D341Med (cell line): ENCODE results near the gene SFXN5.

Experiments used
- DNase-seq: peaks from one replicate; pipeline ENCODE4 v3.0.0; 2012; ENCODE audit warnings: low spot score

The SFXN5 gene

DNA sequence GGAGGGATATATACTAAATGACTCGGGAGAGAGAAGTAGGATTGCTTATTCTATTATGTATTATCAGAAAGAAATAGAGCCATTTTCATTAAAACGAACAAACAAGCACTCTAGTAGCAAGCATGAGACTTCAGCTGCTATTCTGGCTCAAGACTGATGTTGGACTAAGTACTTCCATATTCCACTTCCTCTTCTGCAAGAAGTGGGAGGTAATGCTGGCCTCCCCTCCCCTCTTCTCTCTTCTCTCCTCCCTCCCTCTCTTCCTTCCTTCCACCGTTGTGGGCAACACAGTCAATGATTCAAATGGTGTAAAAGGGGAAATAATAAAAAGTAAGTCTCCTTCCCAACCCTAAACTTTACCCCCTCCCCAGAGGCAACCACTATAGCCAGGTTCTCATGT lies 91.6 kb downstream of the SFXN5 start:
- DNase-seq: no peak

DNA sequence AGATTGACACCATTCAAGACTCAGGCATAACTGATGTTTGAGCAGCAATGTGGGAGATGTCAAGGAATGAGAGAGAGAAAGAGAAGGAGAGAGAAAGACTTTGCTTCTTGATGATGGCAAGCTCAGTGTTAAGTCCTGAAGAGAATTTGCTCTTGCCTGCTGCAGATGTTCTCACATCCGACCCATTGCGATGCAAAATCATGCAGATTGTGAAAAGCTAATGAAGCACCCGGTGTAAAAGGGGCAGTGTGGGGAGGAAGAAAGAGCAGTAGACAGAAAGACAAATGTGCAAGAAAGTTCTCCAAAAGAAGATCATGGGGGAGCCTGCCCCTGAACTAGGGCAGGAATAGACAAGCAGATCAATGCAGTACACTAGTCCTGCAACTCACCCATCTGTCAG lies 96.5 kb downstream of the SFXN5 start:
- DNase-seq: no peak

DNA sequence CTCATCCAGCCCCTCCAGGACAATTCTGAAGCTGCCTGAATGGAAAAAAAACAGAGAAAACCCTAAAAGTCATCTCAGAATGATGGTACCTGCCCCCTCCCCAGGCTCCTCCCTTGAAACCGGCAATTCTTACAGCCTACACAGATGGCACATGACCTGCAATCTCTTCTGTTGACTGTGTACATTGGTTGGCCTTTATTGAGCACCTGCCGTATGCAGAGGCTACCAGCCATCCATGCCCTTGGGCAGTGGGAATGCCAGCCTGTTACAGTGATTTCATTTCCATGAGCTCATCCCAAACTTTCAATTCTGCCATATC lies 97.1 kb downstream of the SFXN5 start:
- no peak for DNase-seq

DNA sequence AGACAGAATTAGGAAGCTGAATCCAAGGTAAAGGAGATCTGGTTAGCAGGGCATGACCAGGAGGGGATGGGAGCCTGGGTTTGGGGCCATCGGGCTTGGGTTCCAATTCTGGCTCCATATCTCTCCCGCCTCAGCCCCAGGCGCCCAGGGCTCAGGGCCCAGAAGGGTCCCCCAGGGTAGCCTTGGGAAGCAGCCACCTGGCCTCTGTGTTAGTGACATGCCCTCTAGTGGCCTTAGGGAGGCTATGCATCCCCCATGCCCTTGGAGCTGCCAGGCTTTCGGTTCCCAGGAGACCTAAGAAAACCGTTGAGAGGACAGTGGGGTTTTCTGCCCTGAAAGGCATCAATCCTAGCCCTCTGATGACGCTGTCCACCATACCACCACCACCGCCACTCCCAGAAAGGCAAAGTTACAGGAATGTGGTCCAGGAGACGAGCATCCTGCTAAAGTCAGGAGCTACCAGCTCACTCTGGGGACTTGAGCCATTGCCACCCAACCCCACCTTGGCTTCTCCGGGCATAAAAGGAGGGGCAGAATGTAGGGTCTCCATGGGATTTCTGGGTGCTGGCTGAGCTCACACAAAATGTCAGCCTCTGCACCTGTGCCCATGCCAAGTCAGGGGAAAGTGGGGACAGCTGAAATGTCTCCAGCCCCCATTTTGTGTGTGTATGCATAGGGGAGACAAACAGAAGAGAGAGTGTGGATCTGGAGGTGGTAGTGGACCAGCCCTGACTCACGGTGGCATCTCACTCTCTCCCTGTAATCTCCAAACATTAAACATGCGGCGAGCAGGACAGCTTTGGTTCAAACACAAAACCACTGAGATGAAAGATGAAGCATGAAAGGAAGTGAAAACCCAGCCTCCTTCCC lies 97.7 kb downstream of the SFXN5 start:
- DNase-seq: peak; percentile 90

DNA sequence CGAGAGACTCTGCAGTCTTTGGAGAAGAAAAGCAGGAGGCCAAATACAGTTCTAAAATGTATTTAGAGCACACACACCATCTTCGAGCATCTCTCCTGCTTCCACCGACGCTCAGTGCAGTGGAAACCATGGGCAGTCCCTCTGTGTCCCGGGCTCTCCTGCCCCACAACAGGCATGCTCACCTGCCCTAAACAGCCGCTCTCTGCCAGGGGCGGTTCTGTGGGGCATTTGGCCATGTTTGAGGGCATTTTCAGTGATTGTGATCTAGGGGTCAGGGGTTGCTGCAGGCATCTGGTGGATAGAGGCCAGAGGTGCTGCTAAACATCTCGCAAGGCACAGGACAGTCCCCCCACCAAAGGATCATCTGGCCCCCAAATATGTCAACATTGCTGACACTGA lies 98.4 kb downstream of the SFXN5 start:
- no peak for DNase-seq

DNA sequence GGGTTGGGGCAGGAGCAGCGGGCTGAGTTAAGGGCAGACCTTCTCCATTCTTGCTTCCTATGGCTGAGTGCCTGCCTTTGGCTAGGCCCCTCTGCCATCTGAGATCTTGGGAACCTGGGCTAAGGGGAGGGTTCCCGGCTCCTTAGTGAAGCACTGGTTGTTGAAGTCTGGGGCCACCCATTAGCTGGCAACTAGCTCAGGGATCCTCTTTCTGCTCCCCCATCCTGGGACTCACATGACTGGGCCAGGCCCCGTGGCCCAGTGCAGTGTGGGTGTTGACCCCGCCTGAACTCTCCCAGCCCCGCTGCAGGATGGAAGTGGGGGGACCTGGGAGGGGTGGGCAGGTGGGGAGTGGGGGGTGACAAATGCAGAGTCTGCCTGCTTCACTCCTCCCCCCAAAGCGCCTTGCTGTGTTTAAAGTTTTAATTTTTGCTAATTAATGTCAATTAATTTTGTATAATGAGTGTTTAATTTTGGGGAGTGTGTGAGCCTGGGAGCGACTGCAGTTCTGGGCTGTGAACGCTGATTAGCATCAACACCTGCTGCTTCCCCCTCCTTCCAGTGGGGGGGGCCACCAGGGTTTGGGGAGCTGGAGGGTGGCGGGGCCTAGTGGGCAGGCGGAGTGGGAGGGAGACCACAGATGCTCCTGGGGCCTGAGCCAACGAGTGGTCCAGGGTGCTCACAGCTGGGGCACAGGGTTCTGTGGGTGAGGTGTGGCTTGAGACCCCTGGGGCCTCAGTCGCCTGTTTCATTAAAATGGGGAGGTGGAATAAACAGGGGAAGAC lies 99.0 kb downstream of the SFXN5 start:
- DNase-seq: no peak

DNA sequence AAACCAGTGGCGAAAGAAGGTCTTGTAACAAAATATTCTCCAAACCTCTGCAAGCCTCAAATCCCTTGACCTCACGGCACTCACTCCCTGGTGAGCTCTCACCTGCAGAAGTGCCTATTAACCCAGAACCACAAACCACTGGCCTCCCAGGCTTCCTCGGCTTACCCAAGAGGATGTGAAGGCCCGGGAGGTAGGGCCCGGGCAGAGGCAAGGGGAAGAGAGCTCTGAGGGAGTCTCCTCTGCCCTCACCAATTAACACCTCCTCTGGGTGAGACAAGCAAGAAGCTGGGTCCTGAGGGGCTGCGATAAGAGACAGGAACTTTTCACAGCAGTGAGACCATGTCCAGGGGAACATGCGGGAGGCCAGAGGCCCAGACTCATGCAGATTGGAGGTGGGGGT lies 100.5 kb downstream of the SFXN5 start:
- DNase-seq: no peak

DNA sequence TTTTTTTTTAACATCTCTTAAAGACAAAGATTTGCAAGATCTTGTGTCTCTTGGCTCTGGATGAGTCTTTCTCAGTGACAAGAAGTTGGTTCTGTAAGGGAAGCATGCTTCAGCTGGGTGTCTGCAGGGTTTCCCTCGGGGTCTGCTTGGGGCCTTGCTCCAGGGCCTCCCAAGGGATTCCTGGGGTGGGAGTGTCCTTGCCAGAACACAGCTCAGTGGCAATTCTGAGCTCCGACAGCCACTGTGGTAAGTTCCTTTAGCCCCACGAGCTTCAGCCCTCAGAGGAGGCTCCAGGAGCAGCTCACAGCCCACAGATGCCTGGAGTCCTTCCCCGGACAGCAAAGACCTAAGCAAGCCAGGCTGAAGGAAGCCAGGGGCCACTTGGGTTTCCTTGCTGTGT lies 101.8 kb downstream of the SFXN5 start:
- DNase-seq: no peak

DNA sequence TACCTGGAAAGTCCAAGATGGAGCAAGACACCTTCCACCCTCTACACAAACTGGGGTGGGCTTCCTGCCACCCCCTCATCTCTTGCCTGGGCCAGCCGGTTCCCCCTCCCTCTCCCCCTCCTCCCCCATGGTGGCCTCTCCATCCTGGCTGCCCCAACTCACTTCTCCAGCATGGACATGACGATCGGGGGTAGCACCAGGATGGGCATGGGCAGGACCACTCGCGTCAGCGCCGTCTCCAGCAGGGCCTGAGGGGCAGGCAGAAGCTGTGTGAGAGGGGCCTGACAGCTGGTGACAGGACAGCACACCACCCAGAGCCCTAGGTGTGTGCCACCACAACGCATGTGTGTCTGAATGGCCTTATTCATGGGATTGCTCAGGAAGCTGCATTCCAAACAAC lies 103.2 kb downstream of the SFXN5 start:
- DNase-seq: no peak

DNA sequence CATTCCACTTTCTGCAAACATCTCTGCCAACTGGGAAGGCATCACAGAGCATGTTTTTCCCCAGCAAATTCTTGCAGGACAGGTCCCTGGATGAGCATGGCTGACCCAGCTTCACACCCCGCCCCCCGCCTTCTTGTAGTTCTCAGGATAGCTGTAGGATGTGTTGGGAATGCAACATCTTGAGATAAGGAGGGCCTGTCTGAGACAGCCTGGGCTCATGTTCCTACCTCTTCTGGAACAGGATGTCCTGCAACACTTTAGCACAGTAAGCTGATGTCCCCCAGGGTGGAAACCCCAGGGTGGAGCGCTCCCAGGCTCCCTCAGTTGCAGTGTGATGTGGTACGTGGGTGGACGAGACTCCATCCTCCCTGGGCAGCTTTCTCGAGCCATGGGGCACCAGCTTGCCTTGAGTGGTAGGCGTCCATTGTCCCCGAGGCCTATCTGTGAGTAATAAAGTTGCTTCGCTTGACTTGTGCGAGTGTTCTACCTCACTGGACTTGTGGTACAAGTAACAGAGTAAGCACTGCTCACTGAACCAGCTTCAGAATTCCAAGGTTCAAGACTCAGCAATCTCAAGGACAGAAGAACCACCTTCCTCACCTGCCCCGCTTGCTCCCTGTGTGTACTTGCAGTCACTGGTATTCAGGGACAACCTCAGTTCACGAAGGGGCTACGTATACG lies 105.6 kb downstream of the SFXN5 start:
- DNase-seq: no peak

DNA sequence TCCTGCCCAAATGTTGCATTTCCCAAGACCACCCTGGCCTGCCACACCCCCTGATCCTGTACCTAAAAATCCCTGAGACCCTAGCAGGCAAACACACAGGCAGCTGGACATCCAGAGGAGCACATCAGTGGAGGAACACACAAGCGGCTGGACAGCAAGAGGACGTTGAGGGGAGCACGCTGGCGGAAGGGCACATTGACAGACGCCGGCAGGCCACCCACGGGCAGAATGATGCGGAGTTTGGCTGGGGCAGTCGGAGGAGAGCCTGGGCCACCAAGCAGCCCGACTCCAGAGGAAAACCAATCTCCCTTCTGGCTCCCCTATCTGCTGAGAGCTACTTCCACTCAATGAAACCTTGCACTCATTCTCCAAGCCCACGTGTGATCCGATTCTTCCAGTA lies 106.5 kb downstream of the SFXN5 start:
- no peak for DNase-seq

DNA sequence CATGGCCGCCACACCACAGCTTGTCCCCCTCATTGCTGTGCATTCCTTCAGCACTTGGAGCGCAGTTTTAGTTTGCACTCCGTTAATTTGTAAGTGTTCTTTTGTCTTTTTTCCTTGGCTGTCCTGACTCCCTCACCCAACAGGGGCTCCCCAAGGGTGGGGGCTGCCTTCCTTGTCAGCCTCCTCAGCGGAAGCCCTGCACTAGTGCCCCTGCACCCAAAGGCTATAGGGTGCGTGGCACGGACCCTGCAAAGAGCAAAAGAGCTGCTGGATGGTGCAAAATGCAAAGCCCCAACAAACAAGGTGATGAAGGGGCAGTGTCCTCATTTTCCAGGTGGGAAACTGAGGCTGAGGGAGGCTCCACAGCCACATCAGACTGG lies 107.4 kb downstream of the SFXN5 start:
- DNase-seq: no peak

DNA sequence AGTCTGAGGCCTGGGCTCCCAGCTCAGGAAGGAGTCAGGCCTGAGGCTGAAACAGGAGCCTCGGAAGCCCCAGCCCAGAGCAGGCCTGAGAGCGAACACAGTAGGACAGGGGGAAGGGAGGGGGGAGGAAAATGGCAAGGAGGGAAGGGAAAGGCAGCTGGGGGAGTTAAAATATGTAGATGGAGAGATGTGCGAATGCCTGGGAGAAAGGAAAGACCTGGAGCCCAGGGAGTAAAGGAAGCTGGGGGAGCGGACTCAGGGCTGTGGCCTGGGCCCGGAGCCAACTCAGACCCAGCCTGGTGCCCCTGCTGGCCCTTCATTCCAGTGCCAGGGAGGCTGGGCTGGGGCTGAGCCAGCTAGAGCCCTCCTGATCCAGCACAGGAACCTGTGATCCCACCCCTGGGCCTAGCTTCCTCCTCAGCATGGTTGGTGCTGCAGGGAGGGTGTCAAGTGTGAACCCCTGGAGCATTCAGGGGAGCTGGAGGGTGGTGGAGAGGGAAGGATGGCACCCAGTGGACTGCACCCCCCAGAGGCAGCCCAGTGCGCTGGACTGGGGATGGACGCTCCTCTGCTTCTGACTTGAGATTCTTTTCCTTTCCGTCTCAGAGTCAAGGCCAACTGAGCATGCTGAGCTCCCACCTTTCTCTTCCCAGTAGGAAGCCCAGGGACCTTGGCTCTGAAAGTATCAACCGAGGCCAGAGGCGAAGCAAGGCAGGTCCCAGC lies 107.9 kb downstream of the SFXN5 start:
- no peak for DNase-seq

DNA sequence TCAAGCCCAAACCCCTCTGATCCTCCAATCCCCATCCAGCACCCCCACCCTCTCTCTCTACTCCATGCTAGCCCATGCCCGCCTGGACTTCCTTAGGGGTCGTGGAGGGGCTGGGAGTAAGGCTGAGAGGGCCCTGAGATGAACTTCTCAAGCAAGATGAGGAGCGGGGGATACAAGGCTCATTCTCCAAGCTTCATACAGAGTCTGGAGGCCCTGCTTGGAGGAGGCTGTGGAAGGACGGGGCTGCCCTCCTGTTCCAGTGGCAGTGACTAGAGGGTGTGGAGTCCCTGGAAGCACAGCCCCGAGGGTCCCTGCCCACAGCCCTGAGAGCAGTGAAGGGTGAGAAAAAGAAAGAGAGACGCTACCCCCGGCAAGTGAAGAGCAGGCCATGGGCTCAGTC lies 108.6 kb downstream of the SFXN5 start:
- no peak for DNase-seq

DNA sequence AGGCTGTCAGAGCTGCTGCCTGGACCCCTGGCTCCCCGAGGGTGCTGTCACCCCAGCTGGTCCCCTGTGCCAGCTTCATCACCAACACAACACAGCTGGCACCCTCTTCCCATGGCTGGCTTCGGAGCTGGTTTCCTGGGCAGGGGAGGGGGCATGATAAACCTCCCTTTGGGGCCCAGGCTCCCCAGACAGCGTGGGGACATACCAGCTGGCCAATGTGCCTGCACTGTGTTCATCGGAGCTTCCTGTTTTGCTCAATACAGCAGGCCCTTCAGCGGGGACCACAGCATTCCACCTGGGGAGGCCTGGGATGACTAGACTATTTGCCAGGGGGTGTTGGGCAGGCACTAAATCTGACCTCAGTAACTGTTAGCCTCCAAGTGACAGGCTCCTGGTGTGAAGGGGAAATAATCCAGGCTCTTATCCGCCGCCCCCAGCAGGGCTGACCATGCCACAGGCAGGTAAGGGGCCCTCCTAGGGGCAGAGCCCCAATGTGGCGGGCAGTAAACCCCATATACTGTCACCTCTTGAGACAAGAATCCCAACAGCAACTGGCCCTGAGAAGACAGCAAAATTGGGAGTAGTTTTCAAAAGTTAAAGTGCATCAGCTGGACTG lies 109.6 kb downstream of the SFXN5 start:
- DNase-seq: no peak

DNA sequence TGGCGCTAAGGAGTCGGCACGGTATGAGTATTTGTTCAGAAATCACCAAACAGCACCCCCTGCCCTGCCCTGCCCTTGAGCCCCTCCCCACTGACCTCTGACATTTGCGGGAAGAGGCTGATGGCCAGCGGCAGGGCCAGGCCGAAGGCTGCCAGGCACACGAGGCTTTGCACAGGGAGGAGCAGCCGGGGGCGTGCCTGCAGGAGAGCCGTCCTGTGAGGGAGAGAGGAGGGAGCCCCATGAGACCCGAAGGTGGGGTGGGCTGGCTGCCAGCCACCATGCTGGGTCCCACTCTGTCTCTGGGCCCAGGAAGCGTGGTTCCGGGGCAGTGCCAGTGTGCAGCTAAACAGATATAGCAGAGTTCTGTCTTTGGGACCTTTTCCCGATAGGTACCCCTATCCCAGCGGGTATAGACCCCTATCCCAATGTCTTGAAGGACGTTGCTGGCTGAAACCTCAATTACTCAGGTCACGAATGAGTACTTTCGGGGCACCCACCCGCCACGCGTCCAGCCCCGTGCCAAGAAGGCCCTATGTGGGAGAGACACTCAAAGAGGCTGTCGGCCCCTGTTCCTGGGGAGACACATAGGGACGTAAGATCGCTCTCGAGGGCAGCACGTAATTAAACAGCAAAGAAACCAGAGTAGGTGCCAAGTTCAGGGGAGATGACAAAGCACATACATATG lies 110.3 kb downstream of the SFXN5 start:
- DNase-seq: no peak

DNA sequence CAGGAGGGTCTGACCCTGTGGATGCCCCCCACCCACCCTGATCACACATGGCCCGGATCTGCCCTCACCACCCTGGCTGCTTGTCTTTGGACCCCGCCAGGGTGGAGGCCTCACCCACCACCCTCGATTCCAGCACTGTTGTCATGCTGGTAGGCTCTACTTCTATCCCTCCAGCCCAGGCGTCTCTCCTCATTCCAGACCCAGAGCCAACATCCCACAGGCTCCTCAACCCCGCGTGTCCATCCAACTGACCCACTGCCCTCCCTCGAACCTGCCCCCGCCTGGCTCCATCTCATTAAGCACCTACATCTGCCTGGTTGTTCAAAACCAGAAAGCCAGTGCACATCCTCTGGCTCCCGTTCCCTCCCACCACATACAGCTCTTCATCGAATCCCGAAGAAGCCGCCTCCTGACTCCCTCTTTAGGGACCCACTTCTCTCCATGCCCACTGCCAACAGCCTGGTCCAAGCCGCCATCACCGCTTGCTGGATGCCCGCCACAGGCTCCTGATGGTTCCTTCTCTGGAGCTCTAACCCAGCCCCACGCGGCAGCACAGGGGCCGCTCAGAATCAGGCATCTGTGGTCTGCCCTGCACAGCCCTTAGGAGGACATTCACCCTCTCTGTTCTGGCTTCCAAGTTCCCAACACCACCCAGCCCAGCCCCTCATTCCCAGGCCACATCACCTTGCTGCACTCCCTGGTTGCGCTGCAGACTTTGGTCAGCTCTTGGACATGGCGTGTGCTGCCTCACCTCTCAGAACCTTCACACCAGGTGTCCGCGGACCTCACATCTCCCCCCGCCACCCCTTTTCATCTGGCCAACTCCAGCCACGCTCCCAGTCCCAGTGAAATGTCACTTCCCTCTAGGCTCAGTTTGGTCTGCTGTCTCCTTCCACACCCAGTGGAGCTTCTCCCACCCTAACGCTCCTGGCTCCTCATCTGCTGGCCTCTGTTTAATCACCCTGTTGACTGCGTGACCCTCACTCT lies 111.2 kb downstream of the SFXN5 start:
- no peak for DNase-seq

DNA sequence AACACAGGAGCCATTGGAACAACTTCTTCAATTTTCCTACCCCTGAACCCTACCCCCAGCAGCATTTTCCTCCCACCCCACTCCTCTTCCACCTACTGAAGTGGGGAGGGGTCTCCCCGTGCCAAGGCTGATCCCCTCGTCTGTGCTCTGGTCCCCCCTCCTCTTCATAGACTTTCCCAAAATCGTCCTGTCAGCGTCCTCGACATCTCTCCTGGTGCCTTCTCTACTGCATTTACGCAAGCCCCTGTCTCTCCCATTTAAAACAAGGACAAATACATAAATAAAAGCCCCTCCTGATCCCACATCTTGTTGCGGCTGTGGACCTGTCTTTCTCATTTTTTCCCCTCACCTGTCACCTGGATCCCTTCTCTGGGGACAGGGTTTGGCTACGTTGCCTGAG lies 112.0 kb downstream of the SFXN5 start:
- no peak for DNase-seq

DNA sequence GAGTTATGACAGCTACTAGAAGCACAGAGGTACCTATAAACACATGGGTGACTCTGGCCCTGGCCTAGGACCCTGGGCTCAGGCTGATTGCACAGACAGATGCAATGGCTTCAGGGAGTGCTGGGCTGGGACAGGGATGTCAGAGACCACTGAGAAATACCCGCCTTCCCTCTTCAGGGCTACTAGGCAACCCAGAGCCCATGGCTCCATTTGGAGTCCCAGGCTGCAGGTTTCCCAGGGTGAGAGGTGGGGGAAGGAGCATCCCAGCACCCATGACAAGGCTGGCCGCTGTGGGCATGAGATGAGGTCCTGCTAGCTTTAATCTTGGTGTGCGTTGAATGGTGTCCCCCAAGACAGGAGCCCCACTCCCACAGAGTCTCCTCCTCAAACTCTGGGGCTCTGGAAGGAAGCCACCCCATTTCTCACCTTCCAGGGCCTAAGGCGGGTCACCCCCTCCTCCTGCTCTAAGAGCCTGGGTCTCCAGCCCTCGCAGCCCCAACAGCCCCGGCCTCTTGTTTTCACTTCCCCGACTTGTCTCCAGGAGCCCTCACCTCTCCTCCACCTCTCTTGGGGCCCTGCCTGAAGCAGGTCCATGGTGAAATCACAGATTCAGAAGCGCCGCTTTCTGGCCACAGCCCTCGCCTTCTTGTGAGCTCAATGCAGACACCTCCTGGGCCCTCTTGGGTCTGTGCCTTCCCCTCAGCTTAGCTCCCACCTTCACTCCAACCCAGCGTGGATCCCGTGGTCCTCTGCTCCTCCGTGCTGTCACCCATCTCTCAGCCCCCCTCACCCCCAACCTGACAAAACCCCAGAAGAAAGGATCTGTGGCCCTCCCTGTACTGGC lies 112.7 kb downstream of the SFXN5 start:
- no peak for DNase-seq
